NT2/D1 (cell line): ENCODE data around the gene LRRC31.

Experiments used
- SUZ12 ChIP-seq: IDR thresholded peaks from 2 replicates; pipeline ENCODE4 v1.6.1; 2011; ENCODE audit not compliant: insufficient read length, insufficient read depth; ENCODE audit errors: extremely low read depth
- YY1 ChIP-seq: IDR thresholded peaks from 2 replicates; pipeline ENCODE4 v1.6.1; 2011; ENCODE audit not compliant: insufficient read length, insufficient read depth
- ZNF274 ChIP-seq: IDR thresholded peaks from 2 replicates; pipeline ENCODE4 v1.6.1; 2011; ENCODE audit warnings: mild to moderate bottlenecking, low read depth, low read length

- TF ChIP-seq SUZ12 (no peak), YY1 (no peak), ZNF274 (no peak)
Measured at GRCh38 chr3:169879013-169879557, 9.3 kb upstream of the LRRC31 start.
